ENCODE measurements around the gene TRAM2. TPM values are rescaled to one million over a fixed set of nuclear protein-coding genes. Genes with fewer than 3 reads are reported as not detected.

TRAM2 gene
- total and polyA plus RNA-seq, 10 of the 15 experiments (the other 5 are each of a cell fraction or from before 2014, with no cell fraction given), result 2.5 to 15.0 (median 11.0) TPM

- TF ChIP-seq RAD51 (IDR thresholded peaks at IDR 0.05) (no peak), TCF12 (IDR thresholded peaks at IDR 0.05; ENCODE audit: low read depth, low read length) (no peak)
Measured at GRCh38 chr6:52457096-52457495, 119.8 kb downstream of the TRAM2 start (continued).

- Histone ChIP-seq H3K9ac (ENCODE audit: control insufficient read depth, insufficient read depth, low read length) (no peak overlapping the region), H3K4me2 (ENCODE audit: control insufficient read depth, insufficient read depth) (no peak overlapping the region), H3K4me3 (no peak overlapping the region), H4K20me1 (ENCODE audit: control insufficient read depth, insufficient read depth) (no peaks in the 10 kb centered on the region), H2AFZ (ENCODE audit: control insufficient read depth, low read depth, low read length) (no peak overlapping the region), H3K27me3 (replicated peaks in 1 of 2; ENCODE audit: control insufficient read depth in 2 of 2, insufficient read depth in 2 of 2, low read length in 1 of 2) (no peaks in the 10 kb centered on the region), H3K4me1 (ENCODE audit: control insufficient read depth, insufficient read depth, low read length) (no peaks in the 10 kb centered on the region), H3K36me3 (ENCODE audit: control insufficient read depth in 2 of 2, insufficient read depth in 2 of 2, low read length in 1 of 2) (no peaks in the 10 kb centered on the region), H3K79me2 (ENCODE audit: control insufficient read depth, insufficient read depth, low read length) (no peaks in the 10 kb centered on the region), H3K9me3 (replicated peaks; ENCODE audit: control insufficient read depth, insufficient read depth, low read length) (peaks cover 3% of the 10 kb centered on the region; the same call in 2 of the 3 replicates), H3K27ac (ENCODE audit: control insufficient read depth, insufficient read depth) (no peak overlapping the region)
- RAD21 ChIA-PET (ENCODE audit: unreplicated experiment), result no interaction called here
- no peak for TF ChIP-seq SREBF1 (IDR thresholded peaks at IDR 0.05; ENCODE audit: low read length)
- TF ChIP-seq ZSCAN29 (IDR thresholded peaks at IDR 0.05), result no peak
- TF ChIP-seq NR2C1 (IDR thresholded peaks at IDR 0.05), result no peak
- no peak for TF ChIP-seq NFXL1 (IDR thresholded peaks at IDR 0.05; ENCODE audit: borderline replicate concordance)
- TF ChIP-seq IRF3 (IDR thresholded peaks at IDR 0.05), result no peak
- no peak for TF ChIP-seq BMI1 (IDR thresholded peaks at IDR 0.05; ENCODE audit: borderline replicate concordance)
- TF ChIP-seq CREB1 (IDR thresholded peaks at IDR 0.05; ENCODE audit: low read depth), result no peak
- no peak for TF ChIP-seq EGR1 (IDR thresholded peaks at IDR 0.05; ENCODE audit: borderline replicate concordance in 1 of 2, low read depth in 2 of 2, low read length in 2 of 2)
- TF ChIP-seq JUND (IDR thresholded peaks at IDR 0.05; ENCODE audit: low read depth, low read length), result no peak
- no peak for TF ChIP-seq SUPT20H (IDR thresholded peaks at IDR 0.05; ENCODE audit: borderline replicate concordance, control insufficient read depth, low read depth, low read length)
- TF ChIP-seq ASH2L (IDR thresholded peaks at IDR 0.05; ENCODE audit: borderline replicate concordance, low read depth), result no peak
- no peak for TF ChIP-seq ZBTB4 (CRISPR knock-in tag; IDR thresholded peaks at IDR 0.05)
- no peak for TF ChIP-seq RBBP5 (conservative IDR thresholded peaks at IDR 0.05)
- no peak for TF ChIP-seq HCFC1 (IDR thresholded peaks at IDR 0.05; ENCODE audit: low read length)
- no peak for DNase-seq (ENCODE audit: low read depth, low spot score)
- no peak for ATAC-seq
- CTCF ChIA-PET, result interaction anchor here (0.9 kb wide), 1 partner anchor 22 kb away, joined by 3 read pairs; no protein-coding TSS in a partner anchor
- FAIRE-seq, result no peak
- BruUV-seq (replicated peaks), result no TSS peak
- WGBS (ENCODE audit: insufficient coverage, insufficient replicate concordance, low lambda C conversion rate, missing lambda C conversion rate), result 96% methylated on average over 2 of the region's 2 CpGs
- POLR2A ChIA-PET, result no interaction called here
- intact Hi-C loops (cut with micrococcal nuclease; ENCODE audit: unreplicated experiment), result no loop called here
- SMC1A ChIA-PET (ENCODE audit: uncharacterized antibody, unreplicated experiment), result interaction anchor here (0.8 to 1.7 kb wide), 2 partner anchors 33 to 39 kb away, joined by 5 to 6 read pairs; no protein-coding TSS in a partner anchor
- in situ Hi-C loops (cut with MboI), result no loop called here
Measured at GRCh38 chr6:52454556-52454955, 122.3 kb downstream of the TRAM2 start.
